ENCODE results near the gene IGFL1.
A peak's percentile ranks its signal among the peaks of the same experiment; 100 is the strongest.
"Not testable (repeated sequence)": the region's sequence is repeated elsewhere in the genome, so short reads cannot be mapped to it uniquely, and the experiment has no call there.

IGFL1 gene

GRCh38 chr19:46226438-46226973 lies 3.0 kb upstream of the IGFL1 start:
- no peak for DNase-seq

- no peak for DNase-seq
Observed at GRCh38 chr19:46232029-46232428, 2.5 kb downstream of the IGFL1 start.

GRCh38 chr19:46232468-46232867 lies 2.9 kb downstream of the IGFL1 start:
- no peak for DNase-seq

GRCh38 chr19:46232938-46233621 lies 3.5 kb downstream of the IGFL1 start:
- DNase-seq = no peak

GRCh38 chr19:46233871-46234270 lies 4.3 kb downstream of the IGFL1 start:
- DNase-seq = not testable (repeated sequence)

GRCh38 chr19:46238141-46238540 lies 8.6 kb downstream of the IGFL1 start:
- not testable (repeated sequence) for DNase-seq

- DNase-seq = no peak
Observed at GRCh38 chr19:46239193-46240024, 9.9 kb downstream of the IGFL1 start.

GRCh38 chr19:46240693-46241092 lies 11.2 kb downstream of the IGFL1 start:
- peak; percentile 35 for DNase-seq

- DNase-seq = no peak
Observed at GRCh38 chr19:46241626-46242025, 12.1 kb downstream of the IGFL1 start.

- DNase-seq = not testable (repeated sequence)
Observed at GRCh38 chr19:46243081-46243654, 13.6 kb downstream of the IGFL1 start.

GRCh38 chr19:46250076-46250735 lies 20.7 kb downstream of the IGFL1 start:
- no peak for DNase-seq

- no peak for DNase-seq
Observed at GRCh38 chr19:46251416-46251815, 21.9 kb downstream of the IGFL1 start.

- no peak for DNase-seq
Observed at GRCh38 chr19:46254776-46255175, 25.2 kb downstream of the IGFL1 start.

GRCh38 chr19:46256855-46257254 lies 27.3 kb downstream of the IGFL1 start:
- DNase-seq = no peak

- DNase-seq = not testable (repeated sequence)
Observed at GRCh38 chr19:46261501-46261900, 32.0 kb downstream of the IGFL1 start.

- not testable (repeated sequence) for DNase-seq
Observed at GRCh38 chr19:46262684-46263296, 33.2 kb downstream of the IGFL1 start.

GRCh38 chr19:46264801-46265200 lies 35.3 kb downstream of the IGFL1 start:
- not testable (repeated sequence) for DNase-seq

GRCh38 chr19:46265217-46265828 lies 35.8 kb downstream of the IGFL1 start:
- DNase-seq = peak; percentile 73

- DNase-seq = no peak
Observed at GRCh38 chr19:46269101-46269500, 39.6 kb downstream of the IGFL1 start.

- no peak for DNase-seq
Observed at GRCh38 chr19:46270521-46271256, 41.1 kb downstream of the IGFL1 start.

GRCh38 chr19:46271481-46272197 lies 42.1 kb downstream of the IGFL1 start:
- DNase-seq = no peak

Measured in COR-L47 (cell line).